Liver (tissue), 9 donors: ENCODE results near the gene MBP. TPM values are rescaled to one million over a fixed set of nuclear protein-coding genes. Genes with fewer than 3 reads are reported as not detected.

Experiments
- DNase-seq: peaks from one replicate; pipeline ENCODE4 v3.0.0-alpha.2; 2017; ENCODE audit warnings: low spot score
- H3K27ac ChIP-seq, 2 donors: one replicate each; pipeline ENCODE4 v1.7.0; 2013; ENCODE audit warnings: inconsistent platforms in 2 of 2, low read length in 2 of 2, control low read depth in 1 of 2, low read depth in 1 of 2, mild to moderate bottlenecking in 1 of 2
- H3K27me3 ChIP-seq, 4 donors: one replicate each; pipeline versions ENCODE4 v1.6.1 to v1.7.0; 2013; ENCODE audit warnings: low read length in 3 of 4, inconsistent platforms in 1 of 4, mild to moderate bottlenecking in 1 of 4, moderate library complexity in 1 of 4; ENCODE audit not compliant: control insufficient read depth in 4 of 4, insufficient read depth in 4 of 4
- H3K36me3 ChIP-seq, 4 donors: one replicate each; pipeline versions ENCODE4 v1.6.1 to v1.7.0; 2013; ENCODE audit warnings: low read length in 3 of 4, mild to moderate bottlenecking in 3 of 4, low read depth in 1 of 4, moderate library complexity in 1 of 4; ENCODE audit not compliant: control insufficient read depth in 4 of 4, insufficient read depth in 3 of 4
- H3K4me1 ChIP-seq, 4 donors: one replicate each; pipeline versions ENCODE4 v1.6.1 to v1.7.0; 2013; ENCODE audit warnings: low read length in 3 of 4, mild to moderate bottlenecking in 3 of 4, moderate library complexity in 1 of 4; ENCODE audit not compliant: control insufficient read depth in 4 of 4, insufficient read depth in 4 of 4
- H3K4me3 ChIP-seq, 3 donors: one replicate each; pipeline versions ENCODE4 v1.6.1 to v1.7.0; 2013; ENCODE audit warnings: low read length in 3 of 3, control low read depth in 1 of 3, low read depth in 1 of 3, mild to moderate bottlenecking in 1 of 3
- H3K9ac ChIP-seq, 2 donors: one replicate each; pipeline ENCODE4 v1.7.0; 2013; ENCODE audit warnings: low read length in 2 of 2, mild to moderate bottlenecking in 2 of 2, moderate library complexity in 2 of 2, control low read depth in 1 of 2, low read depth in 1 of 2
- H3K9me3 ChIP-seq, 4 donors: one replicate each; pipeline versions ENCODE4 v1.6.1 to v1.7.0; 2013; ENCODE audit warnings: low read length in 3 of 4; ENCODE audit not compliant: control insufficient read depth in 4 of 4
- ATF3 ChIP-seq: IDR thresholded peaks from 2 replicates; pipeline ENCODE4 v1.6.1; 2016; ENCODE audit warnings: antibody characterized with exemption
- EGR1 ChIP-seq, 2 donors: IDR thresholded peaks; 2 replicates each; pipeline ENCODE4 v1.6.1; 2016 to 2018; ENCODE audit warnings: antibody characterized with exemption in 2 of 2, low read depth in 2 of 2
- FOXA1 ChIP-seq: IDR thresholded peaks from 2 replicates; pipeline ENCODE4 v1.6.1; 2016; ENCODE audit warnings: antibody characterized with exemption
- FOXA2 ChIP-seq: IDR thresholded peaks from 2 replicates; pipeline ENCODE4 v1.6.1; 2016; ENCODE audit warnings: antibody characterized with exemption
- GABPA ChIP-seq, 2 donors: IDR thresholded peaks in 1 of 2; conservative IDR thresholded peaks in 1 of 2; 2 replicates each; pipeline ENCODE4 v1.6.1; 2016; ENCODE audit warnings: antibody characterized with exemption in 2 of 2, mild to moderate bottlenecking in 1 of 2, moderate library complexity in 1 of 2
- HNF4A ChIP-seq, 2 donors: conservative IDR thresholded peaks; 2 replicates each; pipeline ENCODE4 v1.6.1; 2016; ENCODE audit warnings: antibody characterized with exemption in 2 of 2, mild to moderate bottlenecking in 2 of 2
- HNF4G ChIP-seq: IDR thresholded peaks from 2 replicates; pipeline ENCODE4 v1.6.1; 2016; ENCODE audit warnings: antibody characterized with exemption
- JUND ChIP-seq, 2 donors: IDR thresholded peaks; 2 replicates each; pipeline ENCODE4 v1.6.1; 2016; ENCODE audit warnings: antibody characterized with exemption in 2 of 2
- MAX ChIP-seq: IDR thresholded peaks from 2 replicates; pipeline ENCODE4 v1.6.1; 2016; ENCODE audit warnings: antibody characterized with exemption
- NR2F2 ChIP-seq: IDR thresholded peaks from 2 replicates; pipeline ENCODE4 v1.6.1; 2016; ENCODE audit warnings: antibody characterized with exemption
- RAD21 ChIP-seq, 2 donors: IDR thresholded peaks; 2 replicates each; pipeline ENCODE4 v1.6.1; 2016; ENCODE audit warnings: antibody characterized with exemption in 2 of 2, mild to moderate bottlenecking in 2 of 2
- RXRA ChIP-seq, 2 donors: IDR thresholded peaks; 2 replicates each; pipeline ENCODE4 v1.6.1; 2017 to 2018; ENCODE audit warnings: antibody characterized with exemption in 2 of 2, mild to moderate bottlenecking in 1 of 2
- SP1 ChIP-seq: IDR thresholded peaks from 2 replicates; pipeline ENCODE4 v1.6.1; 2018; ENCODE audit warnings: antibody characterized with exemption, mild to moderate bottlenecking
- TAF1 ChIP-seq: conservative IDR thresholded peaks from 2 replicates; pipeline ENCODE4 v1.6.1; 2016; ENCODE audit warnings: antibody characterized with exemption, mild to moderate bottlenecking
- YY1 ChIP-seq: IDR thresholded peaks from 2 replicates; pipeline ENCODE4 v1.6.1; 2016; ENCODE audit warnings: antibody characterized with exemption, mild to moderate bottlenecking
- WGBS: extraction: QIAGEN DNeasy Blood & Tissue Kit; methylation state at CpG from one replicate; pipeline ENCODE4 v1.1.7; 2013; 5-methylcytosine and 5-hydroxymethylcytosine counted together
- polyA plus RNA-seq, 2 donors: library from polyadenylated mRNA; stranded (reverse) in 1 of 2; unstranded in 1 of 2; fragments of 200-250 nt in 1 of 2; fragments of >200 nt in 1 of 2; fragmentation: Nextera tagmentation in 1 of 2; extraction: Ambion mirVana in 1 of 2; gene quantifications; one replicate each; pipeline versions ENCODE4 v1.2.1 to v1.2.3, GENCODE V29; 2013 to 2015
- total RNA-seq, 2 donors: library from RNA; depleted of rRNA; stranded (reverse); fragments of >200 nt; gene quantifications; one replicate each; pipeline ENCODE4 v1.2.3, GENCODE V29; 2014
- TF ChIP-seq, protein P1 (sequence below): IDR thresholded peaks from 2 replicates; pipeline ENCODE4 v1.6.1; 2016; ENCODE audit warnings: antibody characterized with exemption
- TF ChIP-seq, protein P2 (sequence below): IDR thresholded peaks from 2 replicates; pipeline ENCODE4 v1.6.1; 2016; ENCODE audit warnings: antibody characterized with exemption, mild to moderate bottlenecking
- TF ChIP-seq, protein P3 (sequence below): fragments of 150-350 bp; IDR thresholded peaks from 2 replicates; pipeline ENCODE4 v1.5.1; 2017; ENCODE audit warnings: improper control_type of control experiment, low read depth, low read length; ENCODE audit not compliant: missing input control
- donor health status: healthy.
- donor health status: healthy.
- donor health status: healthy.
- donor health status: healthy.
- donor health status: healthy.

The MBP gene
- total and polyA plus RNA-seq, 4 donors, result 9.7 to 23.3 (median 17.7) TPM

- DNase-seq, result no peak
- 83% methylated on average over 5 of the region's 5 CpGs for WGBS
- H3K27ac ChIP-seq, result peak overlapping the region; percentile 84 to 89
- peaks cover 0 to 2% (median 0%) of the 10 kb centered on the region in 4 donors for H3K36me3 ChIP-seq
- H3K4me1 ChIP-seq, result peaks cover 11 to 34% (median 27%) of the 10 kb centered on the region in 4 donors
- no peaks in the 10 kb centered on the region for H3K27me3 ChIP-seq
- H3K9me3 ChIP-seq, result no peaks in the 10 kb centered on the region
- TF ChIP-seq ATF3, result no peak
- no peak for TF ChIP-seq FOXA1
- TF ChIP-seq FOXA2, result no peak
- TF ChIP-seq HNF4G, result no peak
- TF ChIP-seq GABPA (IDR thresholded peaks at IDR 0.05 in 1 of 2, conservative IDR thresholded peaks at IDR 0.05 in 1 of 2), result no peak
- TF ChIP-seq MAX, result no peak
- TF ChIP-seq YY1, result no peak
- TF ChIP-seq NR2F2, result no peak
- TF ChIP-seq, protein P1, sequence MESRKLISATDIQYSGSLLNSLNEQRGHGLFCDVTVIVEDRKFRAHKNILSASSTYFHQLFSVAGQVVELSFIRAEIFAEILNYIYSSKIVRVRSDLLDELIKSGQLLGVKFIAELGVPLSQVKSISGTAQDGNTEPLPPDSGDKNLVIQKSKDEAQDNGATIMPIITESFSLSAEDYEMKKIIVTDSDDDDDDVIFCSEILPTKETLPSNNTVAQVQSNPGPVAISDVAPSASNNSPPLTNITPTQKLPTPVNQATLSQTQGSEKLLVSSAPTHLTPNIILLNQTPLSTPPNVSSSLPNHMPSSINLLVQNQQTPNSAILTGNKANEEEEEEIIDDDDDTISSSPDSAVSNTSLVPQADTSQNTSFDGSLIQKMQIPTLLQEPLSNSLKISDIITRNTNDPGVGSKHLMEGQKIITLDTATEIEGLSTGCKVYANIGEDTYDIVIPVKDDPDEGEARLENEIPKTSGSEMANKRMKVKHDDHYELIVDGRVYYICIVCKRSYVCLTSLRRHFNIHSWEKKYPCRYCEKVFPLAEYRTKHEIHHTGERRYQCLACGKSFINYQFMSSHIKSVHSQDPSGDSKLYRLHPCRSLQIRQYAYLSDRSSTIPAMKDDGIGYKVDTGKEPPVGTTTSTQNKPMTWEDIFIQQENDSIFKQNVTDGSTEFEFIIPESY, result no peak
- TF ChIP-seq HNF4A (conservative IDR thresholded peaks at IDR 0.05), result no peak
- TF ChIP-seq SP1, result no peak
- TF ChIP-seq TAF1, result no peak
- TF ChIP-seq, protein P2, sequence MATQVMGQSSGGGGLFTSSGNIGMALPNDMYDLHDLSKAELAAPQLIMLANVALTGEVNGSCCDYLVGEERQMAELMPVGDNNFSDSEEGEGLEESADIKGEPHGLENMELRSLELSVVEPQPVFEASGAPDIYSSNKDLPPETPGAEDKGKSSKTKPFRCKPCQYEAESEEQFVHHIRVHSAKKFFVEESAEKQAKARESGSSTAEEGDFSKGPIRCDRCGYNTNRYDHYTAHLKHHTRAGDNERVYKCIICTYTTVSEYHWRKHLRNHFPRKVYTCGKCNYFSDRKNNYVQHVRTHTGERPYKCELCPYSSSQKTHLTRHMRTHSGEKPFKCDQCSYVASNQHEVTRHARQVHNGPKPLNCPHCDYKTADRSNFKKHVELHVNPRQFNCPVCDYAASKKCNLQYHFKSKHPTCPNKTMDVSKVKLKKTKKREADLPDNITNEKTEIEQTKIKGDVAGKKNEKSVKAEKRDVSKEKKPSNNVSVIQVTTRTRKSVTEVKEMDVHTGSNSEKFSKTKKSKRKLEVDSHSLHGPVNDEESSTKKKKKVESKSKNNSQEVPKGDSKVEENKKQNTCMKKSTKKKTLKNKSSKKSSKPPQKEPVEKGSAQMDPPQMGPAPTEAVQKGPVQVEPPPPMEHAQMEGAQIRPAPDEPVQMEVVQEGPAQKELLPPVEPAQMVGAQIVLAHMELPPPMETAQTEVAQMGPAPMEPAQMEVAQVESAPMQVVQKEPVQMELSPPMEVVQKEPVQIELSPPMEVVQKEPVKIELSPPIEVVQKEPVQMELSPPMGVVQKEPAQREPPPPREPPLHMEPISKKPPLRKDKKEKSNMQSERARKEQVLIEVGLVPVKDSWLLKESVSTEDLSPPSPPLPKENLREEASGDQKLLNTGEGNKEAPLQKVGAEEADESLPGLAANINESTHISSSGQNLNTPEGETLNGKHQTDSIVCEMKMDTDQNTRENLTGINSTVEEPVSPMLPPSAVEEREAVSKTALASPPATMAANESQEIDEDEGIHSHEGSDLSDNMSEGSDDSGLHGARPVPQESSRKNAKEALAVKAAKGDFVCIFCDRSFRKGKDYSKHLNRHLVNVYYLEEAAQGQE, result no peak
- TF ChIP-seq, protein P3, sequence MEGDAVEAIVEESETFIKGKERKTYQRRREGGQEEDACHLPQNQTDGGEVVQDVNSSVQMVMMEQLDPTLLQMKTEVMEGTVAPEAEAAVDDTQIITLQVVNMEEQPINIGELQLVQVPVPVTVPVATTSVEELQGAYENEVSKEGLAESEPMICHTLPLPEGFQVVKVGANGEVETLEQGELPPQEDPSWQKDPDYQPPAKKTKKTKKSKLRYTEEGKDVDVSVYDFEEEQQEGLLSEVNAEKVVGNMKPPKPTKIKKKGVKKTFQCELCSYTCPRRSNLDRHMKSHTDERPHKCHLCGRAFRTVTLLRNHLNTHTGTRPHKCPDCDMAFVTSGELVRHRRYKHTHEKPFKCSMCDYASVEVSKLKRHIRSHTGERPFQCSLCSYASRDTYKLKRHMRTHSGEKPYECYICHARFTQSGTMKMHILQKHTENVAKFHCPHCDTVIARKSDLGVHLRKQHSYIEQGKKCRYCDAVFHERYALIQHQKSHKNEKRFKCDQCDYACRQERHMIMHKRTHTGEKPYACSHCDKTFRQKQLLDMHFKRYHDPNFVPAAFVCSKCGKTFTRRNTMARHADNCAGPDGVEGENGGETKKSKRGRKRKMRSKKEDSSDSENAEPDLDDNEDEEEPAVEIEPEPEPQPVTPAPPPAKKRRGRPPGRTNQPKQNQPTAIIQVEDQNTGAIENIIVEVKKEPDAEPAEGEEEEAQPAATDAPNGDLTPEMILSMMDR, result no peak
- TF ChIP-seq RAD21 (IDR thresholded peaks at IDR 0.05), result no peak
- TF ChIP-seq RXRA (IDR thresholded peaks at IDR 0.05), result no peak
- TF ChIP-seq EGR1 (IDR thresholded peaks at IDR 0.05; ENCODE audit: low read depth in 2 of 2), result no peak
- TF ChIP-seq JUND (IDR thresholded peaks at IDR 0.05), result no peak
- no peak overlapping the region for H3K9ac ChIP-seq
- H3K4me3 ChIP-seq, result no peak overlapping the region
These were observed 79.6 kb downstream of the MBP start for GRCh38 chr18:77052983-77053309.
